Measurements from ENCODE around the gene RIPK4. TPM values are rescaled to one million over a fixed set of nuclear protein-coding genes. Genes with fewer than 3 reads are reported as not detected.

Gene RIPK4
- total RNA-seq, 3 donors from 2014 or later, result 0.13 to 0.20 (median 0.19) TPM

DNA sequence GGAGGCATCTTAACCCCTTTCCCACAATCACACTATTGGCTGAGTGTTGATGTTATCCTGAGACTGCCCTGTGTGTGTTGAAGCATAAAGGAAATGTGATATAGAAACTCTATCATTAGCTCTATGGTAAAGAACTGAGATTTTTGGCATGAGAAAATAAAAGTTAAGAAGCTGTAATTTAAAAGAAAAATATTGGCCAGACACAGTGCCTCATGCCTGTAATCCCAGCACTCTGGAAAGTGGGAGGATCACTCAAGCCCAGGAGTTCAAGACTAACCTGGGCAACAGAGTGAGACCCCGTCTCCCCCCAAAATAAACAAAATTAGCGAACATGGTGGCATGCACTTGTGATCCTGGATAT is 14.2 kb upstream of the RIPK4 start:
- H3K4me1 Mint-ChIP-seq (ENCODE audit: low read depth), result peaks cover 4% of the 10 kb centered on the region
- no peaks in the 10 kb centered on the region for H3K9me3 Mint-ChIP-seq
- H3K36me3 Mint-ChIP-seq (ENCODE audit: insufficient read depth), result no peaks in the 10 kb centered on the region
- DNase-seq (no peak), ATAC-seq (no peak)
- peaks cover 62% of the 10 kb centered on the region for H3K27me3 Mint-ChIP-seq (ENCODE audit: low read depth)
- no peak overlapping the region for H3K4me3 Mint-ChIP-seq

DNA sequence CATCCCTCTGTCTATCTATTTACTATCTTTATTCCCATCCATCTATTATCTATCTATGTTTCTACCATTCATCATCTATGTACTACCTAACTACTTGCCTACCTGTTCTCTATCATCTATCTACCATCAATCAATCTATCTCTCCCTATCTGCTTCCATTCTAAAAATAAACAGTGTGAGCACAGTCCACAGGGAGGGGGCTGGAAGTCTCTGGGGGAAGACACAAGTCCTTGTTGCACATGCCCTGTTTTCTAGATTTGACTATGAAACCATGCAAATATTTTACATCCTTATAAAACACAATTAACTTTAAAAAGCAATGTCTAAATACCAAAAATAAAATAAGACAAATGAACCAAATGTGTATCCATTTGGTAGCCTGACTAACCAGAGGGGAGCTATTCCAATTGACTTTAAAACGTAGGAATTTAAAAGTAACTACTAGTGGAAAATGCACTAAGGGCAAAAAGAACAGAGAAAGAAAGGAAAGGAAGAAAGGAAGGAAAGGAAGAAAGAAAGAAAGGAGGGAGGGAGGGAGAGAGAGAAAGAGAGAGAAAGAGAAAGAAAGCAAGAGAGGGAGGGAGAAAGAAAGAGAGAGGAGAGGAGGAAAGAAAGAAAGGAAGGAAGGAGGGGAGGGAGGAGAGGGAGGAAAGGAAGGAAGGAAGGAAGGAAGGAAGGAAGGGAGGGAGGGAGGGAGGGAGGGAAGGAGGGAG is 13.6 kb upstream of the RIPK4 start:
- H3K4me1 Mint-ChIP-seq (ENCODE audit: low read depth), result peaks cover 4% of the 10 kb centered on the region
- H3K9me3 Mint-ChIP-seq, result no peaks in the 10 kb centered on the region
- ATAC-seq (no peak), DNase-seq (no peak)
- no peaks in the 10 kb centered on the region for H3K36me3 Mint-ChIP-seq (ENCODE audit: insufficient read depth)
- H3K27me3 Mint-ChIP-seq (ENCODE audit: low read depth), result peaks cover 64% of the 10 kb centered on the region
- no peak overlapping the region for H3K4me3 Mint-ChIP-seq

DNA sequence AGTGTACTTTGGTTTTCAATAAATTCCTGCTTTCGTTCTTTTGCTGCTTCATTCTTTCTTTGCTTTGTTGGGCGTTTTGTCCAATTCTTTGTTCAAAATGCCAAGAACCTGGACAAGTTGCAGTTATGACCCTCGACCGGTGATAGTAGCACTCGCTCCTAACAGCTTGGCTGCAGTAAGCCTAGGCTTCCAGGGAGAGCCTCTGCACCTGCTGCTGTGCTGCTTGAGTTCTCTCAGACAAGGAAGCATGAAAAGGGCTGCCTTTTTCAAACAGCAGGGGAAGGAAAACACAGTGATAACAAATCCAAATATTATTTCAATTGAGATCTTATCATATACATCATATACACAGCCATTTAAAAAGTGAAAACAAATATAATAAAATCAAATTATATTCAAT is 12.8 kb upstream of the RIPK4 start:
- DNase-seq, result no peak
- no peaks in the 10 kb centered on the region for H3K9me3 Mint-ChIP-seq
- peaks cover 4% of the 10 kb centered on the region for H3K4me1 Mint-ChIP-seq (ENCODE audit: low read depth)
- H3K27me3 Mint-ChIP-seq (ENCODE audit: low read depth), result peaks cover 73% of the 10 kb centered on the region
- no peaks in the 10 kb centered on the region for H3K36me3 Mint-ChIP-seq (ENCODE audit: insufficient read depth)
- no peak overlapping the region for H3K4me3 Mint-ChIP-seq
- ATAC-seq, result no peak

DNA sequence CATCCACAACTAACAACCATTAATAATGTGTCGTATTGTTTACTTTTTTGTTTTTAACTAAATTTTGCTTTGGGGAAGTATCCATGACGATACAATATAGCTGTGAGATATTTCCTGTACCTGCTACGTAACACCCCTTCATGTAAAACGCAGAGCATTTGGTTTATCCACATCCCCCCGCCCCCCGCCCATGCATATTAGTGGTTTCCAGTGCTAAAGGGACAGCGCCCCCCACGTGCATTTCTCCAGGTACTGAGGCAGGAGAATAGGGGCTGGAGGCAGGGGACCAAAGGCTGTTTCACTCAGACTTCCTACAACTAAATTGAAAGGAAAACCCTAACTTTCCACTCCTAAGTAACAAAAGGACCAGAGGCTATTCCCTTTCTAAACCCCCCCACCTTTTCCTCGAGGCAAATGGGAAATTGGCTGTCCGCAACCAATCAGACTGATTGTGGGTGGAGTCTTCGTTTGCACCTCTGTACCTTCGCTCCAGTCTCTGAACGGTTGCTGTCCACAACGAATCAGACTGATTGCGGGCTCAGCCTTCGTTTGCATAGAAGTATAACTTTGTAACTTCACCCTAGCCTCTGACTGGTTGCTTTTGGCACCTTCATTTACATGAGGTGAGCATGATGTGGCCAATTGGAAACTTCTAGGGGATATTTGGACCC is 12.2 kb upstream of the RIPK4 start:
- DNase-seq (no peak), ATAC-seq (no peak)
- Mint-ChIP-seq H3K27me3 (ENCODE audit: low read depth) (peaks cover 75% of the 10 kb centered on the region), H3K4me3 (no peak overlapping the region), H3K4me1 (ENCODE audit: low read depth) (peaks cover 4% of the 10 kb centered on the region), H3K9me3 (no peaks in the 10 kb centered on the region), H3K36me3 (ENCODE audit: insufficient read depth) (no peaks in the 10 kb centered on the region)

DNA sequence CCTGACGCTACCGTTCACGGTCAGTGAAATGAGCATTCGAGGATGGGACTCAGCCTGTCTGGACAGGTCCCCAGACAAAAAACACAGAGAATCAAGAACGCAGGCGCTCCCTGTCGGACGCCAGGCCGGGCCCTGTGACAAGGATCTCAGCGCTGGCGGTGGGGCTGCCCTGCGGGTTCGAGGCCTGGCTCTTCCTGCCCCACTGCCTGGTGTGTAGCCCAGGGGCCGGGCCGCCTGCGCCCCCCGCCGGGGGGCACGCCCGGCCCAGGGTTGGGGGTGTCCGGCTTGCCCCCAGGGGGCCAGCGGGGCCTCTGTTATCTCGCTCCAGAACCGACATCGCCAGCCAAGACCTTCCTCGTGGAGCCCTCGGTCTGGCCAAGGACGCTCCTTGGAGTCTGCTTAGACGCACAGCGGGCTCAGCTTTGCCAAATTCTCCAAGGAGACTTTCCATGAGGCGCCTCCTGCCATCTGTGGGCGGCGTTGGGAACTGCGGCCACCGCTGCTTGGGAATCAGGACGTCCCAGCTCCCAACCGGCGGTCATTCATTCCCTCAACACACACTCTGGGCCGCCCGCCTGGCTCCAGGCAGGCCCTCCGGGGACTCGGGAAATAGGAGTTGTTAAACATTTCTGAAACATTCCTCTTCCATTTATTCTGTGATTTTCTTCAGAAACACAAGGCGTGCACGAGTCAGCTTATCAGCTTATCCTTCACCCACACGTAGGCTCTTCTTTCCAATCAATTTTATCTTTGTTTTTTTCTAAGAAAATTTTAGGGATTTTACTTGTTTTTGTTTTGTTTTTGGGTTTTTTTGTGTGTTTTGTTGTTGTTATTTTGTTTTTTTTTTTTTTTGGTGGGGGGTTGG is 11.3 kb upstream of the RIPK4 start:
- H3K27me3 Mint-ChIP-seq (ENCODE audit: low read depth), result peaks cover 69% of the 10 kb centered on the region
- ATAC-seq (no peak), DNase-seq (no peak)
- no peak overlapping the region for H3K4me3 Mint-ChIP-seq
- H3K9me3 Mint-ChIP-seq, result no peaks in the 10 kb centered on the region
- no peaks in the 10 kb centered on the region for H3K36me3 Mint-ChIP-seq (ENCODE audit: insufficient read depth)
- H3K4me1 Mint-ChIP-seq (ENCODE audit: low read depth), result peaks cover 2% of the 10 kb centered on the region

DNA sequence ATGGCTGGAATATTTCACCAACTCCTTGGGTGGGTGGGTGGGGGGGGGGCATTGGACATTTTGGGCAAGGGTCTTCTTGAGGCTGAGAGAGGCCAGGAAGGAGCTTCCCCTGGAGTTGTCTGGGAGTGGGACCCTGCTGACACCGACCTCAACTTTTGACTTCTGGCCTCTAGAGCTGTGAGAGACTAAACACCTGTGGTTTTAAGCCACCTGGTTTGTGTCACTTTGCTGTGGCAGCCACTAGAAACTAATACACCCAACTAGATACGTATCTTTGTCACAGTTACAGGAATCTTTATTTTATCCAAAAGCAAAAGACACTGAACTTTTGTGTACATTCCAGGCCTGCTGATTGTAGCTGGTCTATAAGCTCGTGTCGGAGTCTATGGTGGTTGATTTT is 9.9 kb upstream of the RIPK4 start:
- H3K36me3 Mint-ChIP-seq (ENCODE audit: insufficient read depth), result no peaks in the 10 kb centered on the region
- peaks cover 2% of the 10 kb centered on the region for H3K4me1 Mint-ChIP-seq (ENCODE audit: low read depth)
- peaks cover 70% of the 10 kb centered on the region for H3K27me3 Mint-ChIP-seq (ENCODE audit: low read depth)
- H3K9me3 Mint-ChIP-seq, result no peaks in the 10 kb centered on the region
- H3K4me3 Mint-ChIP-seq, result no peak overlapping the region
- DNase-seq, result no peak
- no peak for ATAC-seq

DNA sequence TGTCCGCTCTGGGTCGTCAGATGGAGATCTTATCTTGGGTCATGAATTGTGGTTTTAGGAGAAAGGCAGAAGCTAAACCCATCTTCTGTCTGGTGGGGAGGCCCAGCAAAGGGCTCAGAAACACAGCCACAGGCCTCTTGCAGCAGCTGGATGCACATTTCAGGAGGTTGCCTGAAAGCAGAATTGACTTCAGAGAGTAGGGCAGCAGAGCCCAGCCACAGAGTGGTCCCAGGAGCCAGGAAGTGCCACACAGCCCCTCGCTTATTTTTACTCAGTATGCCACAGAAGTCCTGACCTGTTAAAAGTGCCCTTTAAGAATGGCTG is 8.3 kb upstream of the RIPK4 start:
- peaks cover 67% of the 10 kb centered on the region for H3K27me3 Mint-ChIP-seq (ENCODE audit: low read depth)

DNA sequence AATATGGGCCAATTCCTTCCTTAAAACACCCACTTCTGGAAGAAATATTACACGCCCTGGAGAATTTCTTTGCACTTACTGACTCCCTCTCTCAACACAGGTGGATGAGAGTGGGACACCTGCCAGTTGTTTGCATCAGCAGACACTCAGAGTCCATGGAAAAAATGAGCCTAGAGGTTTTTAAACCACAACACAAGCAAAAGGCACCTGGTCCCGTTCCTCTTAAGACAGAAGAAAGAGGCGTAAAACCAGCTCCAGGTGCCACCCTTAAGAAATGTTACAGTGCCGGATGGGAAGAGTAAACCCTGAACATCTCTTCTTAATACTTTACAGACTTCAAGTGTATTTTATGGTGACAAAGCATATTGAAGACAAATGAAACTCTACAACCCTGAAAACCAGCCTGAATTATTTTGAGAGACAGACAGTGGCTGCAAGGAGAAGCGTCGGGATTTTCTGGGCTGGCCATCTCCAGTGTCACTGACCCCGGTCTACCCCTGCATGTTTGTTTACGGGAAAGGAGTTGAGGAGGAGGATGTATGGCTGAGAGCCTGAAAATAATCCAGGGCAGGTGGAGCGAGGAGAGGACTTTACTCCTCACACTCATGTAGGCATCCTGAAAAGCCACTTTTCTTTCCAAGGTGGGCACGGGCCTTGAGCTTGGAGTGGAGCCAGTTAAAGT is 7.8 kb upstream of the RIPK4 start:
- peaks cover 69% of the 10 kb centered on the region for H3K27me3 Mint-ChIP-seq (ENCODE audit: low read depth)
- DNase-seq (no peak), ATAC-seq (no peak)
- H3K36me3 Mint-ChIP-seq (ENCODE audit: insufficient read depth), result no peaks in the 10 kb centered on the region
- H3K4me1 Mint-ChIP-seq (ENCODE audit: low read depth), result peaks cover under 1% of the 10 kb centered on the region
- H3K4me3 Mint-ChIP-seq, result no peak overlapping the region
- H3K9me3 Mint-ChIP-seq, result no peaks in the 10 kb centered on the region

More for the DNA sequence above, 8.3 kb upstream of the RIPK4 start:
- H3K4me1 Mint-ChIP-seq (ENCODE audit: low read depth), result peaks cover 2% of the 10 kb centered on the region
- no peaks in the 10 kb centered on the region for H3K9me3 Mint-ChIP-seq
- DNase-seq (no peak), ATAC-seq (no peak)
- H3K4me3 Mint-ChIP-seq, result no peak overlapping the region
- no peaks in the 10 kb centered on the region for H3K36me3 Mint-ChIP-seq (ENCODE audit: insufficient read depth)

DNA sequence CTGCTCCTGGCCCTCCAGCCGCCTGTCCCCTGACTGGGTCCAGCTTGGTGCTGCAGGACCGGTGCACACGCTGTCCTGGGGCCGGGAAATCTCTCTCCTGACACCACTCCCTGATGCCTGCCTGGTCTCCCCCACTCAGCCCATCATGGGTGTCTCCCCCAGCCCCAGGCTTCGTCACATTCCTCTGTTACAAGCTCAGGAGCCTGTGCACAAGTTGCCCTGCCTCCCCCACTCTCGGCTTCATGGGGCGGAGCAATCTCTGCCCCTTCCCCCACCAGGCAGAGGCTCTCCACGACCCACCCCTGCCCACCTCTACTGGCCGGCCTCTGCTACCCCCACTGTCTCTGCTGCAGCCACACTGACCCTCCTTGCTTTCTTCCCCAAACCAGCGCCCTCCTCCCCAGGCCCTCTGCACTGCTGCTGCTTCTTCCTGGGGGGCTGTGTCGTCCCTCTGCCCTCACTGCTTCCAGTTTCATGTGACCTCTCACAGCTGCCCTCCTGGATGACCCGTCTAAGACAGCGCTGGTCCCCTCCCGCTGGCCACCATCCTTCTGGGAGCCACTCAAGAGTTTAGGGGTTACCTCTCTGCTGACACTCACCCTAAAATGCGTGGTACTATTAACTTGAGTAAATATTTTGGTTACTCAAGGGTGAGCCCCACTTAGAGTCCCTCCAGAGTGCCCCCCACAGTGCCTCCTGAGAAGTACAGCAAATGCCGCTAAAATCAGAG is 5.7 kb upstream of the RIPK4 start:
- ATAC-seq (no peak), DNase-seq (no peak)
- Mint-ChIP-seq H3K9me3 (no peaks in the 10 kb centered on the region), H3K36me3 (ENCODE audit: insufficient read depth) (no peaks in the 10 kb centered on the region), H3K4me1 (ENCODE audit: low read depth) (peaks cover 15% of the 10 kb centered on the region), H3K27me3 (ENCODE audit: low read depth) (peaks cover 65% of the 10 kb centered on the region), H3K4me3 (no peak overlapping the region)

DNA sequence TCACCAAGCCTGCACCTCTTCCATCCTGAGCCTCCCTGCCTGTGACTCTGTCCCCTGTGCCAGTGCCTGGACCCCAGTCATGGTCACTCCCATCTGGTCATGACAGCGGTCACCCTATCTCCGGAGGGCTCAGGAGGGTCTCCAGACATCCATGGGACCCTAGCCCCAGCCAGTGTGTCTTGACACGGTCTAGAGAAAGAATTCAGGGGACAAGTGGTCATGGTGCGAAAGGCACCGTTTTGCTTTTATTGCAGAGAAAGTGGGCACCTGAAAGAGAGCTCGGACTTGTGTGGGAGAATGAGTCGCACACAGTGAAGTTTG is 4.7 kb upstream of the RIPK4 start:
- peaks cover 66% of the 10 kb centered on the region for H3K27me3 Mint-ChIP-seq (ENCODE audit: low read depth)
- no peaks in the 10 kb centered on the region for H3K36me3 Mint-ChIP-seq (ENCODE audit: insufficient read depth)
- H3K9me3 Mint-ChIP-seq, result no peaks in the 10 kb centered on the region
- peaks cover 20% of the 10 kb centered on the region for H3K4me1 Mint-ChIP-seq (ENCODE audit: low read depth)
- DNase-seq, result no peak
- H3K4me3 Mint-ChIP-seq, result no peak overlapping the region
- ATAC-seq, result no peak

DNA sequence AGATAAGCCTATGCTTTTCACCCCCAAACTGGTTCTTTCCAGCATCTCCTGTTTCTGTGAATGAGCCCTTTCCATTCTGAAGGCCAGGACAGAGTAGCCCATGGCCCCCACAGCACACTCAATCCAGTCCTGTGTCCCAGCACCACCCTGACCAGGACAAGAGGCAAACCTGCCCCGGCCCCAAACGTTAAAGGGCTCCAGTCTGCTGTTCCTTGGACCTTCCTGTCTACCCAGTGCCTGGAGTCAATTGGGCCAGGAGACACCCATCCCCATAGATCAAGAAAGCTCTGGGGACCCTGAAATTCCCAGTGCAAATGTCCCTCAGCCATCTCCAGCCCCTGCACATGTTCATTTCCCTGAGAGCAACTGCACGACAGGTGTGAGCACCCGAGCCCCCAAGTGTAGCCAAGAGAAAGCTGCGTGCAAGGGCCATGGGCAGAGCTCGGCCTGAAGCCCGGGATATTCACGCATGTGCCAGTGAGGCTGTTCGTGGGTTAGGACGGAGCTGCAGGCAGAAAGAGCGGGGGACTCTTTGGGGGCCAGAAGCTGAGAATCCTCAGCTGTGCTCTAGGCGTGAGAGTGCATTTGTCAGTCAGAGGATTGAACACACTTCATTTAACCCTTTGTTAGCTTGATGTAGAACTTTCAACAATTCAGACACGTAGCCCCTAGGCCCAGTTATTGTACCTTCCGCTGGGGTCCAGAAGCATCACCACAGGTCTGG is 4.2 kb upstream of the RIPK4 start:
- Mint-ChIP-seq H3K27me3 (ENCODE audit: low read depth) (peaks cover 66% of the 10 kb centered on the region), H3K4me3 (no peak overlapping the region), H3K4me1 (ENCODE audit: low read depth) (peaks cover 20% of the 10 kb centered on the region)

DNA sequence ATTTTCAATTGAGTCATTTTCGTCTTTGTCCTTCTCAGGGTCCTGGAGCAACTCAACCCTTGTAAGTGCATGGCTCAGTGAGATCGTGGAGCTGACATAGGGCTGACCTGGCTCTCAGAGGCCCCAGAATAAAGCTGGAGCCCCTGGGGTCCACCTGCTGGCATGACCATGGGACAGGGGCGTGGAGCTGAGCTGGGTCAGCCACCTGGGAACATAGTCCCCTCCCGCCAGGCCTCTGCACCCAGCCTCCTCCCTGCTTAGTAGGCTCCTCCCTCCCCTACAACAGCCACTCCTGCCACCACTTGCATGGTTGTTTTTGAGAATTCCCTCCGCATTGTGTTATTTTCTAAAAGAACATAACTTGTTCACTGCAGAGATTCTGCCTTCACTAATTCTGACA is 3.1 kb upstream of the RIPK4 start:
- peaks cover 65% of the 10 kb centered on the region for H3K27me3 Mint-ChIP-seq (ENCODE audit: low read depth)
- no peak overlapping the region for H3K4me3 Mint-ChIP-seq
- no peaks in the 10 kb centered on the region for H3K9me3 Mint-ChIP-seq
- H3K36me3 Mint-ChIP-seq (ENCODE audit: insufficient read depth), result no peaks in the 10 kb centered on the region
- peaks cover 23% of the 10 kb centered on the region for H3K4me1 Mint-ChIP-seq (ENCODE audit: low read depth)
- no peak for DNase-seq
- ATAC-seq, result no peak

More for the DNA sequence above, 4.2 kb upstream of the RIPK4 start:
- H3K9me3 Mint-ChIP-seq, result no peaks in the 10 kb centered on the region
- DNase-seq (no peak), ATAC-seq (no peak)
- no peaks in the 10 kb centered on the region for H3K36me3 Mint-ChIP-seq (ENCODE audit: insufficient read depth)

DNA sequence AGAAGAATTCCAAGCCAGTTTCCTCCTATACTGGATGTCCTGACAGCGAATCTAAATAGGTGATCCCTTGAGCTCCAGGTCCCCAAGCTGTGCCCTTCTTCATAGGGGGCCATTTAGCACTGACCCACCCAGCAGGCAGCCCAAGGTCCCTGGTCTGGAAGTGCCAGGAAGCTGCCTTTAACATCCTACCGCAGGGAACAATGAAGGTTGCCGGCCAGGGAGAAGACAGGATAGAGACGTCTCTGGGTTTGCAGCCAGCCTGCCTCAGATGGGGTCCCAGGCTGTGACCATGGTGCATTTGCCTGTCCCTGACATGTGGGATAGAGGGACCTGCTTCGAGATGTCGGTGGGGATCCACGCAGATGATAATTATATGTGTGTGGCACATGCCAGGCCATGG is 2.7 kb upstream of the RIPK4 start:
- Mint-ChIP-seq H3K27me3 (ENCODE audit: low read depth) (peaks cover 63% of the 10 kb centered on the region), H3K4me3 (no peak overlapping the region), H3K36me3 (ENCODE audit: insufficient read depth) (no peaks in the 10 kb centered on the region), H3K9me3 (no peaks in the 10 kb centered on the region), H3K4me1 (ENCODE audit: low read depth) (peaks cover 23% of the 10 kb centered on the region)
- no peak for DNase-seq
- ATAC-seq, result no peak

All from activated T-cell treated with anti-CD3 and anti-CD28 coated beads, Interleukin-2, amount 50 U/mL, for 4 hours (primary cell).